Activated naive CD8-positive, alpha-beta T cell treated with anti-CD3 and anti-CD28 coated beads, Interleukin-2, amount 50 U/mL, for 16 hours (primary cell): ENCODE results near the gene SPART.
A peak's percentile ranks its signal among the peaks of the same experiment; 100 is the strongest.
"Not testable (repeated sequence)": the region's sequence is repeated elsewhere in the genome, so short reads cannot be mapped to it uniquely, and the experiment has no call there.

ENCODE experiments used
- DNase-seq: peaks from one replicate; pipeline ENCODE4 v3.0.0-alpha.2; 2020; ENCODE audit warnings: low read depth, low spot score

The SPART gene

DNA sequence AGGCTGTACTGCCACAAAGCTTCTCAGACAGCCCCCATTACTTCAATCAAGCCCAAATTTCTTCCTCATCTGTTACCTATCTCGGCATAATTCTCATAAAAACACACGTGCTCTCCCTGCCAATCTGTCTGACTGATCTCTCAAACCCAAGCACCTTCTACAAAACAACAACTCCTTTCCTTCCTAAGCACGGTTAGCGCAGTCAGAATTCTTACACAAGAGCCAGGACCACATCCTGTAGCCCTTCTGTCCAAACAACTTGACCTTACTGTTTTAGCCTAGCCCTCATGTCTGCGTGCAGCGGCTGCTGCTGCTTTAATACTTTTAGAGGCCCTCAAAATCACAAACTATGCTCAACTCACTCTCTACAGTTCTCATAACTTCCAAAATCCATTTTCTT is 26.4 kb downstream of the SPART start:
- DNase-seq = not testable (repeated sequence)

- DNase-seq = no peak
Measured at GRCh38 chr13:36313047-36313969, 32.9 kb downstream of the SPART start.

GRCh38 chr13:36310417-36311108 is 35.6 kb downstream of the SPART start:
- DNase-seq = no peak

DNA sequence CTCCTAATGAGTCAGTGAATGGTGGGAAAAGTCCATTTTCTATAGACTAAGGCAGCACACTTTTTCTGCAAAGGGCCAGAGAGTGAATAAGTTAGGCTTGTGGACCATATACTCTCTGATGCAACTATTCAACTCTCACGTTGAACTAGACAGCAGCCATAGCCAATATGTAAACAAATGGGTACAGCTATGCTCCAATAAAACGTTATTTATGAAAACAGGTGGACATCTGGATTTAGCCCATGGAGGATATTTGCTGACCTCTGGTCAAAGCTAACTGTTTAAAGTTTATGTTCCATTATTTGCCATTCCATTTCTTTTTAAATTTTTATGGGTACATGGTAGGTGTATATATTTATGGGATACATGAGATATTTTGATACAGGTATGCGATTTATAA is 43.9 kb downstream of the SPART start:
- DNase-seq = no peak

DNA sequence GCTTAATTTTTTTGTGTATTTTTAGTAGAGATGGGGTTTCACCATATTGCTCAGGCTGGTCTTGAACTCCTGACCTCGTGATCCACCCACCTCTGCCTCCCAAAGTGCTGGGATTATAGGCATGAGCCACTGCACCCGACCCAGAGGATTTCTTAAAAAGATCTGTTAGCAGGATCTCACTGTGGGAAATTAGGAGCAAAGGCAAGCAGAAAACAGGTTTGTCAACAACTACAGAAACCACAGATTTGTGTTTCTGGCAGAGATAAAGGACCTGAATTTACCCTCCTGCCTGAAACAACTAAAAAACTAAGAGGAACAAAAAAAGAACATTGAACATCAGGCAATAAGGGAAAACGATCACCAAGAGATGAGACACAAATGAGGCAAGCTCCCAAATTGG is 46.7 kb downstream of the SPART start:
- not testable (repeated sequence) for DNase-seq

GRCh38 chr13:36298535-36299068 is 47.6 kb downstream of the SPART start:
- DNase-seq = no peak

GRCh38 chr13:36297366-36298338 is 48.5 kb downstream of the SPART start, which contains the start of gene CCDC169:
Gene CCDC169 (minus strand): TSS chr13:36297814. CDS start chr13:36297719, 95 bp downstream.
- peak; percentile 15 for DNase-seq

GRCh38 chr13:36294096-36294495 is 52.1 kb downstream of the SPART start:
- no peak for DNase-seq

DNA sequence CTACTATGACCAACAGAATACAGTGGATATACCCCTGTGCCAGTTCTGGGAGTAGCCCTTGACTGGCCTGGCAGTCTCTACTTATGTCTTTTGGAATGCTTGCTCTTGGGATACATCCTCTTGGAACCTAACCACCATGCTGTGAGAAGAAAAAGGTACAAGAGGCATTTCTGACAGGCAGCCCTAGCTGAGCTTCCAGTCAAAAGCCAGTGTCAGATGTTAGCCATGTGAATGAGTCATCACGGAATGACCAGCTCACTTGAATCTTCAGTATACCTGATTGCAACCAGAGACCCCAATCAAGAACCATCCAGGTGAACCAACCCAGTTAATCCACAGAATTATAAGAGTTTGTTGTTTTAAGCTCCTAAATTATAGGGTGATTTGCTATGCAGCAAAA is 52.7 kb downstream of the SPART start:
- no peak for DNase-seq

GRCh38 chr13:36288794-36289391 is 57.3 kb downstream of the SPART start:
- DNase-seq = no peak

GRCh38 chr13:36286006-36286405 is 60.2 kb downstream of the SPART start:
- no peak for DNase-seq

GRCh38 chr13:36282821-36283432 is 63.3 kb downstream of the SPART start:
- no peak for DNase-seq

DNA sequence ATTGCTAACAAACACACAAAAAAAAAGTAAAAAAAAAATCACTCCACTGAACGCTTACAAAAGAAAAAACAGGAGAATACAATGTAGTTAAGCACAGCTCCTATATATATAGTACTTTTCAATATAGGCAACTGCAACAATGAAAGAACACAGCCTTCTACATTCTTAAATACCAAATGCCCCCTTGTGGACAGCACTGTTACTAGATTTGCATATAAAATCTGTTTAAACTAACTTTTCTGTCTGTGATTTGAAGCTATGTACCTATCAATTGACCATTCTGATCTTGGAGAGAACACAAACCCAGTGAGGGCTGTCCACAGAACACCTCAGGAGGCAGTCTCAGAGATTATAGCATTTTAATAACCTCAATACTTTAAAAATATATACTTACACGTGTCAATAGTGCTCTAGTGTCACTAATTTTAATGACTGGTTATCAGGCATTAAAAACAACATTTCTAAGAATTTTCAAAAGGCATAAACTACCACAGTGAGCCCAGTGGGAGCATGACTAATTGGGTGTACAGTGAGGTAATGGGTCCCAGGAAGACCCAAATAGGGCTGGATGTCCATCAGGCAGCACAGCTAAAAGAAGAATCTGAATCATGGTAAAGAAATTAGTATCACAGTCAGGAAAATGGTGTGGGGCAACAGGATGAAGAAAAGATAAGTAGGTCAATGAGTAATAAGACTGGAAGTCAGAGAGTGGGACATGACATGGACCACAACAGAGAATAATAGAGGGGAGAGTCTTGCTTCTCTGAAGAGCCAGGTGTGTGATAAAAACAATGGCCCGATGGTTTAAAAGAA is 70.8 kb downstream of the SPART start:
- no peak for DNase-seq

GRCh38 chr13:36273431-36273830 is 72.8 kb downstream of the SPART start:
- no peak for DNase-seq

DNA sequence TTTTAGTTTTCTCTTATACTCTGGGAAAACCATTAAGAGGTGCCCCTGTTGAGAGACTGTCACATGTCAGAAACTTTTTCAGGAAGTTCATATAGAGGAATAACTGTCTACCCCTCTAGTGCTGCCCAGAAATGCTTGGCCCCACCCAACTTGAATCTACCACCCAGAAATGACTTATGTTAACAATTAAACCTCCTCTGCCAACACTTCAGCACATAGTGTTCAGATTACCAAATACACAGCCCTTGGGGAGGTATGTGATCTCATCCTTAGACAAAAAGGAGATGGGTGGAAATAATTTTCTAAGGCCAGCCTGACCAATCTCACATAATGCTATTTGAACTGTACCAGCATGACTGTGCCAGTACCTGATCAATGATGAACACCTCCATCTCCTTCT is 84.2 kb downstream of the SPART start:
- no peak for DNase-seq

DNA sequence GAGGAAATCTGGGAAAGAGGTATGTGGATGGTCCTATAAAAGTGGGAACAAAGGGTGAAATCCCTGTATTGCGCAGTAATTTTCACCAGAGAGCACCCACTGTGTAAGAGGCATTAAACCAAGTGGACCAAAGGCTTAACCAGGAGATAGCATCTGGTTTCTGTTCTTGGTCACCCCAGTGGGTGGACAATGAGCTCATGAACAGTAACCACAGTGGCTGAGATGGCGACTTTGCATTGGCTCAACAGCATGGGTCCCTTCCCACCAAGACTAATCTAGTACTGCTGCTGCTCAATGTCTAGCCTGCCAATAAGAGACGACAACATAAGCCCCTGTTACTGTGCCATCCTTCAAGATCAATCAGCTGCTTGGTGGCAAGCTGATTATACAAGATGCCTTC is 85.2 kb downstream of the SPART start:
- DNase-seq = no peak

DNA sequence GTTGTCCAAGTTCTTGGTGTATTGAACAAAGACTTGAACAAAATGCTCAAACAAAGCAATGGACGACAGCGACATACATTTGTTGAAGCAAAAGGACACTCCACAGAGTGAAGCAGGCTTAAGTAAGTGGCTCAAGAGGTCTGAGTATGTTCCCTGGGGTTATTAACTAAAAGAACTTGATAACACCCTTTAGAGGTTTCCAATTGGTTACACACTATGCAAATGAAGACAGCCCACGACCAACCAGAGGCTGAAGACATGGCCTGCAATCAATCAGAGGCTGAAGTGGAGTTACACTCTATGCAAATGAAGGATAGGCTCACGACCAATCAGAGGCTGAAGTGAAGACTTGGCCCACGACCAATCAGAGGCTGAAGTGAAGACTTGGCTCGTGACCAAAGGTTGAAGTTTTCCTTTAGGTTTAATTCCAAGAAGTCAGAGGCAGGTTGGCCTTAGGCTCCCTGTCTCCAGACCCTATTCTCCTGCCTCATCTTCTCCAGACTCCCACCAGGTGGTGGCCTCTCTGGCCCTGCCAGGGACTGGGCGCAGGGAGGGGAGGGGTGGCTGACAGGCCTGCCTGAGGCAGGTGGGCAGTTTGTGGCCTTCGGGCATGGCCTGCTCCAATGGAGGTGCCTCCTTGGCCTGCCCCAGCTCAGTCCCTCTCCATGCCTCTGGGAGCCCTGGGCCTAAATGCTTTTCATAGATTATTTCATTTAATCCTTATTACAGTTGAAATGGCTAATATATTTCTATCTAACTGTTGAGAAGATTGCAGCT is 86.6 kb downstream of the SPART start:
- DNase-seq = no peak

DNA sequence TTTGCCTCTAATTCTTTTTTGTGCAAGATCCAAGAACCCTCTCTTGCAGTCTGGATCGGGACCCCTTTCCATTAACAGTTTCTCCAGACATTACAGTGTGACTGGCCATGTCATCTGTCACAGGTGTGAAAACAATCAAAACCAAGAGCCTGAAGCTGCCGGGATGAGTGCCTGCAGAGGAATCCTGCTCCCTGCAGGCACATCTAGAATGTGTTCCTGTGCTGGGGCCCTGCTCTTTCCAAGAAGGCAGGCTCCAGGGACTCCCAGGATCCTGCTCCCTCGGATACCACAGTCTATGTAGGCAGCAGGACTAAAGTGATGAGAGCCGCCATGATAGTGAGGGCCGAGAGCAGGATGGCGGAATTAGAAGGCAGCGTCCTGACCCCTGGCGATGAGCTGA is 87.4 kb downstream of the SPART start:
- DNase-seq = no peak
